H9 (cell line): ENCODE results near the gene MFSD2B. TPM values are rescaled to one million over a fixed set of nuclear protein-coding genes. Genes with fewer than 3 reads are reported as not detected.

Experiments used
- DNase-seq: peaks from one replicate; pipeline ENCODE4 v3.0.0-alpha.2; 2017
- H2AFZ ChIP-seq: one replicate; pipeline ENCODE4 v1.6.1; 2013; ENCODE audit warnings: mild to moderate bottlenecking, low read length, control low read depth, moderate library complexity
- H2AK5ac ChIP-seq: 2 replicates; pipeline ENCODE4 v1.6.1; 2013; ENCODE audit warnings: low read length, control low read depth, mixed read lengths; ENCODE audit not compliant: insufficient read length
- H2BK120ac ChIP-seq: one replicate; pipeline ENCODE4 v1.6.1; 2013; ENCODE audit warnings: low read depth, mild to moderate bottlenecking, low read length, control low read depth, inconsistent platforms; ENCODE audit not compliant: poor library complexity, severe bottlenecking
- H2BK12ac ChIP-seq: 2 replicates; pipeline ENCODE4 v1.6.1; 2013; ENCODE audit warnings: low read length, control low read depth, mixed read lengths, low read depth; ENCODE audit not compliant: insufficient read length
- H2BK15ac ChIP-seq: 2 replicates; pipeline ENCODE4 v1.6.1; 2013; ENCODE audit warnings: low read depth, low read length, control low read depth
- H2BK20ac ChIP-seq: one replicate; pipeline ENCODE4 v1.6.1; 2013; ENCODE audit warnings: low read depth, mild to moderate bottlenecking, low read length, control low read depth, inconsistent platforms; ENCODE audit not compliant: poor library complexity, severe bottlenecking
- H2BK5ac ChIP-seq: 2 replicates; pipeline ENCODE4 v1.6.1; 2013; ENCODE audit warnings: low read length, control low read depth, mixed read lengths; ENCODE audit not compliant: insufficient read length
- H3K14ac ChIP-seq: 2 replicates; pipeline ENCODE4 v1.6.1; 2013; ENCODE audit warnings: low read length, control low read depth; ENCODE audit not compliant: insufficient read depth
- H3K18ac ChIP-seq: 2 replicates; pipeline ENCODE4 v1.6.1; 2013; ENCODE audit warnings: low read depth, mild to moderate bottlenecking, mixed read lengths, low read length, control low read depth; ENCODE audit not compliant: insufficient read length
- H3K23ac ChIP-seq: 2 replicates; pipeline ENCODE4 v1.6.1; 2013; ENCODE audit warnings: low read length, control low read depth, mixed read lengths, low read depth; ENCODE audit not compliant: insufficient read length
- H3K23me2 ChIP-seq: 2 replicates; pipeline ENCODE4 v1.6.1; 2013; ENCODE audit warnings: low read depth, mild to moderate bottlenecking, mixed read lengths, low read length, control low read depth; ENCODE audit not compliant: insufficient read length, poor library complexity, severe bottlenecking
- H3K27ac ChIP-seq: 2 replicates; pipeline ENCODE4 v1.5.1; 2013; ENCODE audit warnings: low read length, control low read depth, mixed read lengths, low read depth; ENCODE audit not compliant: insufficient read length
- H3K27me3 ChIP-seq: 2 replicates; pipeline ENCODE4 v1.6.1; 2013; ENCODE audit warnings: low read length, control low read depth, inconsistent platforms; ENCODE audit not compliant: insufficient read depth
- H3K4ac ChIP-seq: 2 replicates; pipeline ENCODE4 v1.6.1; 2013; ENCODE audit warnings: low read depth, mild to moderate bottlenecking, control low read depth, inconsistent platforms, low read length, moderate library complexity
- H3K4me1 ChIP-seq: 2 replicates; pipeline ENCODE4 v1.6.1; 2013; ENCODE audit warnings: low read length, control low read depth, inconsistent platforms; ENCODE audit not compliant: insufficient read depth
- H3K4me2 ChIP-seq: 2 replicates; pipeline ENCODE4 v1.6.1; 2013; ENCODE audit warnings: low read length, control low read depth, mixed read lengths; ENCODE audit not compliant: insufficient read length, insufficient read depth
- H3K56ac ChIP-seq: 2 replicates; pipeline ENCODE4 v1.6.1; 2013; ENCODE audit warnings: low read depth, mild to moderate bottlenecking, mixed read lengths, low read length, control low read depth; ENCODE audit not compliant: insufficient read length
- H3K79me1 ChIP-seq: 2 replicates; pipeline ENCODE4 v1.6.1; 2013; ENCODE audit warnings: low read depth, mild to moderate bottlenecking, moderate library complexity, low read length, control low read depth, inconsistent platforms; ENCODE audit not compliant: insufficient read depth, poor library complexity, severe bottlenecking
- H3K79me2 ChIP-seq: 2 replicates; pipeline ENCODE4 v1.6.1; 2013; ENCODE audit warnings: low read length, control low read depth, inconsistent platforms; ENCODE audit not compliant: insufficient read depth
- H3K9ac ChIP-seq: 2 replicates; pipeline ENCODE4 v1.6.1; 2013; ENCODE audit warnings: low read length, control low read depth, mixed read lengths; ENCODE audit not compliant: insufficient read length; ENCODE audit errors: extremely low read depth
- H3K9me3 ChIP-seq: one replicate; pipeline ENCODE4 v1.6.1; 2013; ENCODE audit warnings: low read depth, low read length, inconsistent platforms; ENCODE audit not compliant: control insufficient read depth
- H3T11ph ChIP-seq: one replicate; pipeline ENCODE4 v1.6.1; 2013; ENCODE audit warnings: mild to moderate bottlenecking, low read length, control low read depth, inconsistent platforms
- H4K20me1 ChIP-seq: one replicate; pipeline ENCODE4 v1.6.1; 2013; ENCODE audit not compliant: control insufficient read depth, insufficient read length, insufficient read depth
- H4K5ac ChIP-seq: 2 replicates; pipeline ENCODE4 v1.6.1; 2013; ENCODE audit warnings: low read depth, mild to moderate bottlenecking, mixed read lengths, low read length, control low read depth; ENCODE audit not compliant: insufficient read length
- H4K8ac ChIP-seq: replicated peaks from 2 replicates; pipeline ENCODE4 v1.6.1; 2013; ENCODE audit warnings: low read length, control low read depth, mixed read lengths, low read depth; ENCODE audit not compliant: insufficient read length
- H4K91ac ChIP-seq: 2 replicates; pipeline ENCODE4 v1.6.1; 2013; ENCODE audit warnings: low read depth, mild to moderate bottlenecking, moderate library complexity, mixed read lengths, low read length, control low read depth; ENCODE audit not compliant: insufficient read length
- H3K27ac Mint-ChIP-seq, 3 experiments: 2 replicates in 2 of 3; 3 replicates in 1 of 3; pipeline ENCODE4 v1.8.0; 2020 to 2021; ENCODE audit warnings: mixed read lengths in 3 of 3, mild to moderate bottlenecking in 1 of 3, moderate library complexity in 1 of 3
- H3K27me3 Mint-ChIP-seq: 2 replicates; pipeline ENCODE4 v1.8.0; 2021; ENCODE audit warnings: low read depth, mild to moderate bottlenecking, moderate library complexity, mixed read lengths
- H3K36me3 Mint-ChIP-seq, 3 experiments: 2 replicates in 2 of 3; 3 replicates in 1 of 3; pipeline ENCODE4 v1.8.0; 2020 to 2021; ENCODE audit warnings: low read depth in 3 of 3, mixed read lengths in 3 of 3; ENCODE audit not compliant: insufficient read depth in 1 of 3
- H3K4me1 Mint-ChIP-seq, 2 experiments: 2 replicates each; pipeline ENCODE4 v1.8.0; 2020; ENCODE audit warnings: mixed read lengths in 2 of 2
- H3K4me3 Mint-ChIP-seq, 2 experiments: 2 replicates in 1 of 2; 3 replicates in 1 of 2; pipeline ENCODE4 v1.8.0; 2020 to 2021; ENCODE audit warnings: mild to moderate bottlenecking in 2 of 2, mixed read lengths in 2 of 2, moderate library complexity in 1 of 2
- H3K9me3 Mint-ChIP-seq, 2 experiments: 2 replicates in 1 of 2; 3 replicates in 1 of 2; pipeline ENCODE4 v1.8.0; 2020; ENCODE audit warnings: mild to moderate bottlenecking in 2 of 2, mixed read lengths in 2 of 2, moderate library complexity in 1 of 2
- CTCF ChIP-seq: fragments of 200-600 bp; sonication (generic); conservative IDR thresholded peaks from 3 replicates; pipeline ENCODE4 v1.8.0; 2021; ENCODE audit warnings: antibody characterized with exemption, mild to moderate bottlenecking
- WGBS: extraction: QIAGEN DNeasy Blood & Tissue Kit; methylation state at CpG from one replicate; pipeline ENCODE4 v1.1.7; 2013; ENCODE audit warnings: missing lambda C conversion rate, low lambda C conversion rate, mixed read lengths; ENCODE audit not compliant: insufficient read length; ENCODE audit errors: extremely low coverage; 5-methylcytosine and 5-hydroxymethylcytosine counted together
- total RNA-seq: library from RNA; stranded (reverse); gene quantifications from 2 replicates; pipeline ENCODE4 v1.2.1, GENCODE V29; 2021

The MFSD2B gene
- total RNA-seq, 1 experiment from 2014 or later: 1.3 TPM

DNA sequence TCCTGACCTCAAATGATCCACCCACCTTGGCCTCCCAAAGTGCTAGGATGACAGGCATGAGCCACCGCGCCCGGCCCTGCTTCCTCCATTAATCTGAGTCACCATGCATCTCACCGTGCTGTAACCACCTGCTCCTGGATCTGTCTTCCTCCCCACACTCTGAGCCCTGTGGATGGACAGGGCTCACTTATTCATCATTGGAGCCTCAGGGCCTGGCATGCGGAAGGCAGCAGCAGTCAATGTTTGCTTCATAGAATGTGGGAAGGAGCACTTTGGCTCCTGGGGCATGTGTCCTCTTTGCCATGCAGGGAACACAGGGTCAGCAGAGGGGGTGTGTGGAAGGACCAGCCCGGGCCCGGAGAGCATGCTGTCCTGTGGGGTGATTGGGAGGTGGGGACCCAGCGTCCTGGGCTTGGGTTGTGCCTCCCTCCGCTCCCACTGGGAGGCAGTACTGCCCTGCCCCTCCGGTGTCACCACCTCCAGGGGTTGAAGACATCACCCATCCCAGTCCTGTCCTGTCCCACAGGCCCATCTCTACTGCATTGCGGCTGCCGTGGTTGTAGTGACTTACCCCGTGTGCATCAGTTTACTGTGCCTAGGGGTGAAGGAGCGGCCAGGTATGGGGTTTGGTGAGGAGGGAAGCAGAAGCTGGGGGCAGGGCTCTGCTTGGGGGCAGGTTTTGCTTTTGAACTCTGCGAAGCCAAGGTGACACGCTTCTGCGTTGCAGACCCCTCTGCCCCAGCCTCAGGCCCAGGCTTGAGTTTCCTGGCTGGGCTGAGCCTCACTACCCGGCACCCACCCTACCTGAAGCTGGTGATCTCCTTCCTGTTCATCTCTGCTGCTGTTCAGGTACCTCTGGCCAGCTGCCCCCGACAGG is 11.5 kb downstream of the MFSD2B start:
- Mint-ChIP-seq H3K36me3 (peaks cover 27 to 33% (median 29%) of the 10 kb centered on the region in 3 experiments), H3K27me3 (no peaks in the 10 kb centered on the region), H3K4me1 (peaks cover 43 to 45% of the 10 kb centered on the region in 2 experiments), H3K4me3 (no peak overlapping the region), H3K9me3 (0 out of 5 replicates have a peak, but pooled peaks cover 0 to 3% of the 10 kb centered on the region in 2 experiments), H3K27ac (peak overlapping the region in 2 of 3 experiments; percentile 64 to 78; a peak in 5 of 7 replicates)
- no peak overlapping the region for H3K23ac ChIP-seq
- H3K18ac ChIP-seq: no peak overlapping the region
- H2BK20ac ChIP-seq: no peak overlapping the region
- H3K56ac ChIP-seq: no peak overlapping the region
- H3T11ph ChIP-seq: no peak overlapping the region
- DNase-seq: peak; percentile 85
- peaks cover 13% of the 10 kb centered on the region; the same call in 1 of the 2 replicates for H3K4me1 ChIP-seq
- H3K79me2 ChIP-seq: no peaks in the 10 kb centered on the region; the same call in 1 of the 2 replicates
- no peaks in the 10 kb centered on the region for H4K20me1 ChIP-seq
- H3K27ac ChIP-seq: no peak overlapping the region
- H3K9ac ChIP-seq: no peak overlapping the region
- no peak overlapping the region for H2AK5ac ChIP-seq
- TF ChIP-seq CTCF: peak; percentile 81
- H3K79me1 ChIP-seq: no peaks in the 10 kb centered on the region
- H3K9me3 ChIP-seq: no peaks in the 10 kb centered on the region
- no peaks in the 10 kb centered on the region for H3K27me3 ChIP-seq
- H3K4me2 ChIP-seq: no peak overlapping the region
- H2BK12ac ChIP-seq: no peak overlapping the region
- no peak overlapping the region for H4K5ac ChIP-seq
- H2BK120ac ChIP-seq: no peak overlapping the region
- no peak overlapping the region for H2BK5ac ChIP-seq
- peaks cover 2% of the 10 kb centered on the region for H3K23me2 ChIP-seq
- H4K8ac ChIP-seq: no peak overlapping the region
- no peak overlapping the region for H2AFZ ChIP-seq
- no peak overlapping the region for H4K91ac ChIP-seq
- H2BK15ac ChIP-seq: no peak overlapping the region
- H3K4ac ChIP-seq: no peak overlapping the region
- WGBS: no CpG with 5 or more reads among the region's 19 CpGs
- H3K14ac ChIP-seq: no peak overlapping the region
